Spleen (tissue), 11 donors: Measurements from ENCODE around the gene PLCB3. TPM values are rescaled to one million over a fixed set of nuclear protein-coding genes. Genes with fewer than 3 reads are reported as not detected.

Experiments
- DNase-seq: peaks from one replicate; pipeline ENCODE4 v3.0.0-alpha.2; 2020
- H3K27ac ChIP-seq, 8 donors: fragments of 200-600 bp; sonication (generic) in 7 of 8; 1 replicate in 4 of 8; 2 replicates in 4 of 8; pipeline versions ENCODE4 v1.5.0 to v1.8.0; 2016 to 2021; ENCODE audit warnings: inconsistent platforms in 4 of 8, mild to moderate bottlenecking in 4 of 8, moderate library complexity in 1 of 8
- H3K27me3 ChIP-seq, 7 donors: fragments of 200-600 bp; sonication (generic) in 6 of 7; replicated peaks in 1 of 7; 1 replicate in 4 of 7; 2 replicates in 3 of 7; pipeline versions ENCODE4 v1.5.0 to v1.8.0; 2016 to 2021; ENCODE audit warnings: inconsistent platforms in 3 of 7, mild to moderate bottlenecking in 1 of 7
- H3K36me3 ChIP-seq, 6 donors: fragments of 200-600 bp; sonication (generic) in 5 of 6; 1 replicate in 4 of 6; 2 replicates in 2 of 6; pipeline versions ENCODE4 v1.5.0 to v1.8.0; 2016 to 2021; ENCODE audit warnings: inconsistent platforms in 2 of 6
- H3K4me1 ChIP-seq, 6 donors: fragments of 200-600 bp; sonication (generic) in 5 of 6; 1 replicate in 3 of 6; 2 replicates in 3 of 6; pipeline versions ENCODE4 v1.5.0 to v1.8.0; 2016 to 2021; ENCODE audit warnings: inconsistent platforms in 3 of 6
- H3K4me3 ChIP-seq, 8 donors: fragments of 200-600 bp; sonication (generic) in 7 of 8; 1 replicate in 4 of 8; 2 replicates in 4 of 8; pipeline versions ENCODE4 v1.5.0 to v1.8.0; 2016 to 2021; ENCODE audit warnings: inconsistent platforms in 4 of 8, mild to moderate bottlenecking in 4 of 8, moderate library complexity in 2 of 8
- H3K9me3 ChIP-seq, 8 donors: fragments of 200-600 bp; sonication (generic) in 7 of 8; 1 replicate in 4 of 8; 2 replicates in 4 of 8; pipeline versions ENCODE4 v1.5.0 to v1.8.0; 2016 to 2021; ENCODE audit warnings: inconsistent platforms in 4 of 8
- CTCF ChIP-seq, 11 experiments: fragments of 200-600 bp in 7 of 11; fragments of 450-650 bp in 4 of 11; sonication (generic) in 4 of 11; IDR thresholded peaks in 8 of 11; conservative IDR thresholded peaks in 3 of 11; 1 replicate in 7 of 11; 2 replicates in 4 of 11; pipeline versions ENCODE4 v1.4.0 to v1.8.0; 2016 to 2021; ENCODE audit warnings: antibody characterized with exemption in 11 of 11, inconsistent platforms in 4 of 11, mild to moderate bottlenecking in 1 of 11
- POLR2A ChIP-seq, 3 donors: fragments of 450-650 bp; IDR thresholded peaks; one replicate each; pipeline ENCODE4 v1.5.1; 2017; ENCODE audit warnings: antibody characterized with exemption in 3 of 3, mild to moderate bottlenecking in 1 of 3
- POLR2AphosphoS5 ChIP-seq, 3 donors: sonication (generic); formaldehyde crosslinking; IDR thresholded peaks; one replicate each; pipeline ENCODE4 v1.5.1; 2017; ENCODE audit warnings: antibody characterized with exemption in 3 of 3
- WGBS, 5 donors: extraction: QIAGEN DNeasy Blood & Tissue Kit in 3 of 5; methylation state at CpG; one replicate each; pipeline versions ENCODE4 v1.1.5 to v1.1.7; 2013 to 2018; 5-methylcytosine and 5-hydroxymethylcytosine counted together
- intact Hi-C: fragments of 100-400 bp; cut with DNase I; formaldehyde crosslinking; loops from one replicate; pipeline ENCODE4 v1.15.0; 2023; ENCODE audit warnings: low total_unique reads
- polyA plus RNA-seq, 3 donors: library from polyadenylated mRNA; stranded (reverse); fragments of 200-250 nt; gene quantifications; one replicate each; pipeline ENCODE4 v1.2.1, GENCODE V29; 2013
- total RNA-seq, 7 donors: library from RNA; depleted of rRNA in 3 of 7; stranded (reverse); fragments of >200 nt in 3 of 7; fragmentation: NEBNext Ultra II Directional in 4 of 7; extraction: Animal tissue kit (Norgen Biotek cat#: 25700) in 4 of 7; gene quantifications; one replicate each; pipeline versions ENCODE4 v1.1.0 to v1.2.1, GENCODE V29; 2016 to 2021
- donor health status: healthy with polysubstance abuse.
- donor health status: DM: no; HTN: no; CAD: no; lungs with moderate emphysema.
- donor health status: DM: no; HTN: no; CAD: no.
- donor health status: Bipolar disorder and iron deficiency.
- donor health status: healthy.
- donor health status: DM: no; HTN: no; CAD: no.
- donor health status: DM: yes; HTN: yes; CAD: no.

PLCB3 gene
- total and polyA plus RNA-seq, 10 donors: 3.8 to 28.3 (median 21.1) TPM

- TF ChIP-seq POLR2AphosphoS5 (IDR thresholded peaks at IDR 0.05): no peak
- TF ChIP-seq POLR2A (IDR thresholded peaks at IDR 0.05): no peak
- TF ChIP-seq CTCF (IDR thresholded peaks at IDR 0.05 in 8 of 11, conservative IDR thresholded peaks at IDR 0.05 in 3 of 11): no peak
- H3K36me3 ChIP-seq: peaks cover 0 to 26% (median 16%) of the 10 kb centered on the region in 6 donors
- H3K9me3 ChIP-seq: no peaks in the 10 kb centered on the region
- 0 to 4% (median 2%) methylated on average over 13 to 18 of the region's 18 CpGs for WGBS, 5 donors
- H3K4me3 ChIP-seq: peak overlapping the region; percentile 62 to 96 (median 80)
- H3K27ac ChIP-seq: peak overlapping the region in 6 of 8 donors; percentile 64 to 85 (median 78)
- no peaks in the 10 kb centered on the region for H3K27me3 ChIP-seq
- no peak for DNase-seq
- intact Hi-C loops: no loop called here
- peaks cover 9 to 75% (median 50%) of the 10 kb centered on the region in 6 donors for H3K4me1 ChIP-seq
Measured at GRCh38 chr11:64251753-64252002, 348 bp downstream of the PLCB3 start.

- Histone ChIP-seq H3K4me1 (peaks cover 9 to 71% (median 45%) of the 10 kb centered on the region in 6 donors), H3K27ac (peak overlapping the region in 5 of 8 donors; percentile 64 to 85 (median 82))
- DNase-seq: no peak
Measured at GRCh38 chr11:64252003-64252872, 908 bp downstream of the PLCB3 start.

GRCh38 chr11:64253043-64253442 lies 1.7 kb downstream of the PLCB3 start:
- H3K4me1 ChIP-seq: peaks cover 9 to 63% (median 38%) of the 10 kb centered on the region in 6 donors
- intact Hi-C loops: no loop called here
- H3K9me3 ChIP-seq: no peaks in the 10 kb centered on the region
- WGBS, 5 donors: 79 to 88% (median 84%) methylated on average over 3 to 8 of the region's 8 CpGs
- DNase-seq: no peak
- H3K27ac ChIP-seq: peak overlapping the region in 1 of 8 donors; percentile 85
- TF ChIP-seq POLR2A (IDR thresholded peaks at IDR 0.05): no peak
- TF ChIP-seq CTCF (IDR thresholded peaks at IDR 0.05 in 8 of 11, conservative IDR thresholded peaks at IDR 0.05 in 3 of 11): no peak
- TF ChIP-seq POLR2AphosphoS5 (IDR thresholded peaks at IDR 0.05): no peak
- no peaks in the 10 kb centered on the region for H3K27me3 ChIP-seq
- peak overlapping the region in 3 of 8 donors; percentile 84 to 96 (median 94) for H3K4me3 ChIP-seq
- peaks cover 0 to 40% (median 19%) of the 10 kb centered on the region in 6 donors for H3K36me3 ChIP-seq

More at GRCh38 chr11:64252003-64252872, 908 bp downstream of the PLCB3 start:
- Histone ChIP-seq H3K36me3 (peaks cover 0 to 32% (median 19%) of the 10 kb centered on the region in 6 donors), H3K27me3 (no peaks in the 10 kb centered on the region), H3K4me3 (peak overlapping the region; percentile 62 to 96 (median 80)), H3K9me3 (no peaks in the 10 kb centered on the region)
- TF ChIP-seq POLR2AphosphoS5 (IDR thresholded peaks at IDR 0.05) (peak in 1 of 3 donors; percentile 19), POLR2A (IDR thresholded peaks at IDR 0.05) (no peak), CTCF (IDR thresholded peaks at IDR 0.05 in 8 of 11, conservative IDR thresholded peaks at IDR 0.05 in 3 of 11) (peak in 5 of 11 experiments; percentile 23 to 45 (median 34))
- intact Hi-C loops: no loop called here
- WGBS, 5 donors: 5 to 6% (median 6%) methylated on average over 23 of the region's 23 CpGs

- Histone ChIP-seq H3K9me3 (no peaks in the 10 kb centered on the region), H3K4me3 (no peak overlapping the region), H3K27me3 (no peaks in the 10 kb centered on the region), H3K4me1 (peaks cover 9 to 59% (median 37%) of the 10 kb centered on the region in 6 donors), H3K36me3 (peaks cover 0 to 44% (median 23%) of the 10 kb centered on the region in 6 donors), H3K27ac (peak overlapping the region in 1 of 8 donors; percentile 9)
- WGBS, 5 donors: 37 to 77% (median 65%) methylated on average over 5 of the region's 5 CpGs
- intact Hi-C loops: no loop called here
- TF ChIP-seq POLR2AphosphoS5 (IDR thresholded peaks at IDR 0.05) (no peak), POLR2A (IDR thresholded peaks at IDR 0.05) (no peak), CTCF (IDR thresholded peaks at IDR 0.05 in 8 of 11, conservative IDR thresholded peaks at IDR 0.05 in 3 of 11) (no peak)
- DNase-seq: no peak
Measured at GRCh38 chr11:64253481-64253880, 2.2 kb downstream of the PLCB3 start.
